AG10803 (cell line): ENCODE measurements around the gene PER1.
A peak's percentile ranks its signal among the peaks of the same experiment; 100 is the strongest.

ENCODE experiments used
- DNase-seq: peaks from one replicate; pipeline ENCODE4 v3.0.0; 2010; ENCODE audit warnings: low read depth
- H3K4me3 ChIP-seq: 2 replicates; pipeline ENCODE4 v1.5.1; 2011; ENCODE audit warnings: mild to moderate bottlenecking, low read length, control low read depth
- TF ChIP-seq, protein P1 (sequence below): conservative IDR thresholded peaks from 2 replicates; pipeline ENCODE4 v1.5.1; 2011; ENCODE audit warnings: mild to moderate bottlenecking, low read length, control low read depth, inconsistent platforms

PER1 gene, protein sequence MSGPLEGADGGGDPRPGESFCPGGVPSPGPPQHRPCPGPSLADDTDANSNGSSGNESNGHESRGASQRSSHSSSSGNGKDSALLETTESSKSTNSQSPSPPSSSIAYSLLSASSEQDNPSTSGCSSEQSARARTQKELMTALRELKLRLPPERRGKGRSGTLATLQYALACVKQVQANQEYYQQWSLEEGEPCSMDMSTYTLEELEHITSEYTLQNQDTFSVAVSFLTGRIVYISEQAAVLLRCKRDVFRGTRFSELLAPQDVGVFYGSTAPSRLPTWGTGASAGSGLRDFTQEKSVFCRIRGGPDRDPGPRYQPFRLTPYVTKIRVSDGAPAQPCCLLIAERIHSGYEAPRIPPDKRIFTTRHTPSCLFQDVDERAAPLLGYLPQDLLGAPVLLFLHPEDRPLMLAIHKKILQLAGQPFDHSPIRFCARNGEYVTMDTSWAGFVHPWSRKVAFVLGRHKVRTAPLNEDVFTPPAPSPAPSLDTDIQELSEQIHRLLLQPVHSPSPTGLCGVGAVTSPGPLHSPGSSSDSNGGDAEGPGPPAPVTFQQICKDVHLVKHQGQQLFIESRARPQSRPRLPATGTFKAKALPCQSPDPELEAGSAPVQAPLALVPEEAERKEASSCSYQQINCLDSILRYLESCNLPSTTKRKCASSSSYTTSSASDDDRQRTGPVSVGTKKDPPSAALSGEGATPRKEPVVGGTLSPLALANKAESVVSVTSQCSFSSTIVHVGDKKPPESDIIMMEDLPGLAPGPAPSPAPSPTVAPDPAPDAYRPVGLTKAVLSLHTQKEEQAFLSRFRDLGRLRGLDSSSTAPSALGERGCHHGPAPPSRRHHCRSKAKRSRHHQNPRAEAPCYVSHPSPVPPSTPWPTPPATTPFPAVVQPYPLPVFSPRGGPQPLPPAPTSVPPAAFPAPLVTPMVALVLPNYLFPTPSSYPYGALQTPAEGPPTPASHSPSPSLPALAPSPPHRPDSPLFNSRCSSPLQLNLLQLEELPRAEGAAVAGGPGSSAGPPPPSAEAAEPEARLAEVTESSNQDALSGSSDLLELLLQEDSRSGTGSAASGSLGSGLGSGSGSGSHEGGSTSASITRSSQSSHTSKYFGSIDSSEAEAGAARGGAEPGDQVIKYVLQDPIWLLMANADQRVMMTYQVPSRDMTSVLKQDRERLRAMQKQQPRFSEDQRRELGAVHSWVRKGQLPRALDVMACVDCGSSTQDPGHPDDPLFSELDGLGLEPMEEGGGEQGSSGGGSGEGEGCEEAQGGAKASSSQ (N-terminal part only)

DNA sequence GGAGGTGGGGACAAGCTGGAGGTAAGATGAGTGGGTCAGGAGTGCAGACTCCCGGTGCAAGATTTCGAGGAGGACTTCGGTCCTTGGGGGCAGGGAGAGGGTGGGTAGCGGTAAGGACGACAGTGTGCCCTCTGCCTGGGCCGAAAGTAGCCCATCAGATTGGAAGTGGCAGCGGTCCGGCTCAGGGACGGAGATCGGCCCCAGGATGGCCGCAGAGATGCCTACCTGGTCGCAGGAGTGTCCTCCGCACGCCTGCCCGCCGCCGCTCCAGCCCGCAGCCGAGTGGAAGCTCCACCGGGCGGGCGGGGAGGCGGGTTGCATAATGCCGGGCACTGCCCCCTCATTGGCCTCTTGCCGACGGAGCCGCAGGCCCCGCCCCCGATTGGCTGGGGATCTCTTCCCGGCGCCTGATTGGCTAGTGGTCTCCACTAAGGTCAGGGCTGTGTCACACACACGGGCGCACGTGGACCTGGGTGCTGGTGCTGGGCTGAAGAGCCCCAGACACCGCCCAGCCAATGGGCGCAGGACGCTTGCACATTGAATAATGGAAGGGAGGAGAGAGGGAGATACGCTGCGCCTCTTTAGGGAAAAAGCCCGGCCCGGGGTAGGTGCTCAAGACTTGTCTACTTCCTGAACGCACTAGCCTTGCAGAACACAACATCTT lies at the start of gene PER1:
TSS of gene PER1 (minus strand) at position 293 of the 664 bp plus-strand sequence. CDS start 1,698 bp downstream, outside the sequence.
- TF ChIP-seq, protein P1, sequence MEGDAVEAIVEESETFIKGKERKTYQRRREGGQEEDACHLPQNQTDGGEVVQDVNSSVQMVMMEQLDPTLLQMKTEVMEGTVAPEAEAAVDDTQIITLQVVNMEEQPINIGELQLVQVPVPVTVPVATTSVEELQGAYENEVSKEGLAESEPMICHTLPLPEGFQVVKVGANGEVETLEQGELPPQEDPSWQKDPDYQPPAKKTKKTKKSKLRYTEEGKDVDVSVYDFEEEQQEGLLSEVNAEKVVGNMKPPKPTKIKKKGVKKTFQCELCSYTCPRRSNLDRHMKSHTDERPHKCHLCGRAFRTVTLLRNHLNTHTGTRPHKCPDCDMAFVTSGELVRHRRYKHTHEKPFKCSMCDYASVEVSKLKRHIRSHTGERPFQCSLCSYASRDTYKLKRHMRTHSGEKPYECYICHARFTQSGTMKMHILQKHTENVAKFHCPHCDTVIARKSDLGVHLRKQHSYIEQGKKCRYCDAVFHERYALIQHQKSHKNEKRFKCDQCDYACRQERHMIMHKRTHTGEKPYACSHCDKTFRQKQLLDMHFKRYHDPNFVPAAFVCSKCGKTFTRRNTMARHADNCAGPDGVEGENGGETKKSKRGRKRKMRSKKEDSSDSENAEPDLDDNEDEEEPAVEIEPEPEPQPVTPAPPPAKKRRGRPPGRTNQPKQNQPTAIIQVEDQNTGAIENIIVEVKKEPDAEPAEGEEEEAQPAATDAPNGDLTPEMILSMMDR = no peak
- peak within 1 kb of the TSS; percentile 98 for H3K4me3 ChIP-seq
- DNase-seq = peak; percentile 95

DNA sequence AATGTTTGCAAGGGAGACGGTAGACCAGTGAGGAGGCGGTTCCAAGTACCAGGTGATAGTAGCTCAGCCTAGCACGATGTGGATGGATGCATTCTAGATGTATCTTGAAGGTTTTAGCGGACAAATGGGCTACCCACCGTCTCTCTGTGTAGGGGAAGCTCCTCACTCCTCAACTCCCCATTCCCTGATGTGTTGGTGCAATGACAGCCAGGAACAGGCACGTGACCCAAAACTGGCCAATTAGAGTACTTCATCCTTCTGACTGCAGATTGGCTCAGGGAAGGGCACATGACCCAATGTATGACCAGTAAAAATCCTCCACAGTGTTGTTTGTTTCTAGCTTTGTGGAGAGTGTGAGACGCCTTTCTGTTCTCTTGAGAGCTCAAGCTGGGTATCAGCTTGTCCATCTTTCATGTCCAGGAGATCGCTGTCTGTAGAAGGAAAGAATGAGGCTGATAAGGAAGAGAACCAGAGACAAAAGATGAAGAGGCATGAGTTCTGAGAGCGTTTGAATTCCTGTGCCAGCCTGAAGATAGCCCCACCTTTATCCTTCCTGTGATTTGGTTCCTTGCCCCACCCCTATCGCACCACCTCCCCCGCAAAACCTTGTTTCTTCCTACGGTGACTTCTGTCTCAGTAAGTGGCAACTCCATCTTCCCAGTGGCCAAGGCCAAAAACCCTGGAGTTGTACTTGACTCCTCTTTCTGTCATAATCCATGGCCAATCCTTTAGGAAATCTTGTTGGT lies 40.0 kb upstream of the PER1 start:
- H3K4me3 ChIP-seq = peak overlapping the region; percentile 52
- peak; percentile 83 for DNase-seq
- TF ChIP-seq, protein P1 = no peak

DNA sequence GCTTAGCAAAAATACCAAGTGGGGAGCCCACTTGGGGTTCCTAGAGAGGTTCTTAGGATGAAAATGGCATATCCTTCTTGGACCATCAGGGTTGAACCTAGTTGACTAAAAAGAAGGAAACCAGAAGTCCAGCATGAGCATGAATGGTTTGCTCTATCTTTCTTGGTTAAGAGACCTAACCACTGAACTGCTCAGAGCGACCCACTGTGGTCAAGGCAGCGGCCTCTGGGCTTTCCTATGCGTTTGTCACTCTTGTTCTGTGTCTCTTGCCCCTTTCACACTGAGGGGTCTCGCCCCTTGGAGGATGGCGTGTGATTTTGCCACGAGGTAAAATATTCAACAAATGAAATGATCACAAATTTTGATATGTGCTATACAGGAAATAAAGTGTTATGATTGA lies 38.3 kb upstream of the PER1 start:
- DNase-seq = no peak

DNA sequence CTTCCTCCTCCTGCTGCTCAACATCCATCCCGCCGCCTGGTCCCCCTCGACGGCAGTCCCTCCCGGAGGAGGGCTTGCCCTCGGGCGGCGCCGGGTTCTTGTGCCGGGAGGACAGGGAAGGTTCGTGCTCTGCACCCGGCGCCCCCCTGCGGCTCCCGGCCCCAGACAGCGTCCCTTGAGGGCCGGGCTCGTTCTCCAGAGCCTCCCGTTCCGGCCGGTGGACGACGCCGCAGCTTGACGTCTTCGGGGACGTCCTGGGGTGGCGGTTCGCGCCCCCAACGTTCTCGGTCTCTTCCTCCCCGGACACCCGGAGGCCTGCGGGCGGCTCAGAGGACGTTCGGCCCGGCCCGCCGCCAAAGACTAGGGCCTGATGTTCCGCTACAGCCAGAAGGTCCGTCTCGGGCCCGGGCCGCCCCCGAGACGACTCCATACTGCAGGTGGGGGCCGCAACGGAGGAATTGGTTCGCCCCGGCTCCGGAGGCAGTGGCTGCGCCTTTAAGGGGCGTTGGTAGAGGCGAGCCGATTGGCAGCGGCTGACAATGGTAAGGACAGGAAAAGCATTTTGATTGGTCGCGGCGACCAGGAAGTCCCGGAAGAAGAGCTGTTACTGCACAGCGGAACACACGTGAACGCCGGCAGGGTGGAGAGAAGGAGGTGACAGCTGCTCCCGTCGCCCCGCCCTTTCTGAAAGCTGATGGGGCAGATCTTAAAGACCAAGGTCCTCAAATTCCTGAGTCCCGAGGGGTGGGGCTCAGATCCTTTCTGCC lies 37.7 kb upstream of the PER1 start, which contains the start of gene BORCS6:
TSS of gene BORCS6 (minus strand) at position 470 of the 767 bp plus-strand sequence. CDS start at position 430, 40 bp downstream.
- peak within 1 kb of the TSS; percentile 73 for H3K4me3 ChIP-seq
- TF ChIP-seq, protein P1 = no peak
- peak; percentile 99 for DNase-seq

More for the DNA sequence above, 38.3 kb upstream of the PER1 start:
- peak overlapping the region; percentile 33 for H3K4me3 ChIP-seq
- TF ChIP-seq, protein P1 = no peak

DNA sequence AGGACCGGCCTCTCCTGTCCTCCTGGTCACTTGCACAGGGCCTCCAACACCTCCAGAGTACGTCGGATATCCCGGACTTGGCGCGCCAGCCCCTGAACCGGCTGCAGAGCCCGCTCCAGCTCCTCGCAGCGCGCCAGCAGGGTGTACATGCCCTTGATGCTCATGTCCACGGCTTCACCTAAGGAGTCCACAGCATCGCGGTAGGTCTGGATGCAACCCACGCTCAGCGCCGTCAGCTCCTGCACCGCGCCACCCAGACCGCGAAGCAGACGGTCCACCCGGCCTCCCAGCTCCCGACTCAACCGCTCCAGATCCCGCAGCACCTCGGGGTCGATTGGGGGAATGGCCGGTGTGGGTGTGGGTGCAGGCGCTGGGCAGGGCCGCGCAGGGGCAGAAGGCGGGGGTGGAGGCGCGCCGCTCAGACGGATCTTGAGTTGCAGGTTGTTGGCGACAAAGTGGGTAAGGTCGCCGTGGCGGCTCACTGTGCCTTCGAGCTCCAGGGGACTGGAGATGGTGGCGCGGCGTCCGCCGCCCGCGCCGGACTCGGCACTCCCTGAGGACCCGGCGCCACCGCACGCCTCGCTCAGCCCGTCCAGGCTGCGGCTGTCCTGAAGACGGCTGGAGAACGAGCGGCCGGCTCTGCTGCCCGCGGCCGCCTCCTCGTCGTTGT lies 37.0 kb upstream of the PER1 start:
- TF ChIP-seq, protein P1 = no peak
- DNase-seq = peak; percentile 16
- H3K4me3 ChIP-seq = peak overlapping the region; percentile 73
